Heart left ventricle (tissue), 16 donors: Measurements from ENCODE around the gene GEMIN8. TPM values are rescaled to one million over a fixed set of nuclear protein-coding genes. Genes with fewer than 3 reads are reported as not detected.

Experiments
- ATAC-seq, 4 donors: fragments of 200-7000 bp; cut with Tn5 transposase; one replicate each; pipeline ENCODE4 v1.9.1; 2020 to 2022; ENCODE audit warnings: moderate library complexity in 4 of 4, mild to moderate bottlenecking in 3 of 4, moderate number of reproducible peaks in 1 of 4
- DNase-seq, 5 donors: peaks; one replicate each; pipeline ENCODE4 v3.0.0-alpha.2; 2020
- H3K27ac ChIP-seq, 12 donors: fragments of 200-600 bp; sonication (generic) in 4 of 12; one replicate each; pipeline versions ENCODE4 v1.5.0 to v1.8.0; 2016 to 2022; ENCODE audit warnings: mild to moderate bottlenecking in 2 of 12
- H3K27me3 ChIP-seq, 9 donors: fragments of 200-600 bp; sonication (generic) in 2 of 9; one replicate each; pipeline versions ENCODE4 v1.5.1 to v1.8.0; 2016 to 2022; ENCODE audit warnings: mild to moderate bottlenecking in 3 of 9
- H3K36me3 ChIP-seq, 9 donors: fragments of 200-600 bp; sonication (generic) in 2 of 9; one replicate each; pipeline versions ENCODE4 v1.5.0 to v1.8.0; 2018 to 2022; ENCODE audit warnings: mild to moderate bottlenecking in 2 of 9
- H3K4me1 ChIP-seq, 12 donors: fragments of 200-600 bp; sonication (generic) in 4 of 12; one replicate each; pipeline versions ENCODE4 v1.5.0 to v1.8.0; 2016 to 2022; ENCODE audit warnings: mild to moderate bottlenecking in 3 of 12
- H3K4me3 ChIP-seq, 12 donors: fragments of 200-600 bp; sonication (generic) in 4 of 12; one replicate each; pipeline versions ENCODE4 v1.5.0 to v1.8.0; 2017 to 2022; ENCODE audit warnings: mild to moderate bottlenecking in 9 of 12, moderate library complexity in 4 of 12
- H3K9me3 ChIP-seq, 12 donors: fragments of 200-600 bp; sonication (generic) in 4 of 12; one replicate each; pipeline versions ENCODE4 v1.5.0 to v1.8.0; 2016 to 2022; ENCODE audit warnings: mild to moderate bottlenecking in 1 of 12
- POLR2A ChIP-seq, 2 donors: fragments of 450-650 bp; IDR thresholded peaks; one replicate each; pipeline ENCODE4 v1.6.1; 2017; ENCODE audit warnings: antibody characterized with exemption in 2 of 2, mild to moderate bottlenecking in 2 of 2, moderate library complexity in 2 of 2
- WGBS, 4 donors: extraction: QIAGEN DNeasy Blood & Tissue Kit in 2 of 4; methylation state at CpG; one replicate each; pipeline versions ENCODE4 v1.1.5 to v1.1.7; 2013 to 2018; 5-methylcytosine and 5-hydroxymethylcytosine counted together
- intact Hi-C, 10 donors: fragments of 100-400 bp; cut with DNase I; formaldehyde crosslinking; loops; one replicate each; pipeline versions ENCODE4 v1.11.1 to v1.14.2; 2022
- polyA plus RNA-seq, 2 donors: library from polyadenylated mRNA; stranded (reverse); fragments of 200-250 nt; gene quantifications; one replicate each; pipeline ENCODE4 v1.2.3, GENCODE V29; 2013
- total RNA-seq, 9 donors: library from RNA; depleted of rRNA in 2 of 9; stranded (reverse); fragments of >200 nt in 2 of 9; fragmentation: NEBNext Ultra II Directional in 3 of 9; extraction: Animal tissue kit (Norgen Biotek cat#: 25700) in 3 of 9; gene quantifications; one replicate each; pipeline versions ENCODE4 v1.1.0 to v1.2.4, GENCODE V29; 2016 to 2023
- TF ChIP-seq, protein P1 (sequence below), 12 donors: fragments of 200-600 bp; sonication (generic) in 4 of 12; IDR thresholded peaks; one replicate each; pipeline versions ENCODE4 v1.5.0 to v1.8.0; 2018 to 2022; ENCODE audit warnings: antibody characterized with exemption in 12 of 12, mild to moderate bottlenecking in 5 of 12
- donor health status: ischemic (EF 13 %, LVEDD 7.1; RV severe dilation, severe dysfunction).
- donor health status: healthy with polysubstance abuse.
- donor health status: DM: no; HTN: yes; CAD: no.
- donor health status: DM: no; HTN: no; CAD: no.
- donor health status: ischemic (EF 25% LVEDD 6.9; RV normal size, moderate dysfunction).
- donor health status: ischemic (EF 25% LVEDD 5.7; RV mildly dilated, moderate dysfunction).
- donor health status: healthy.
- donor health status: DM: yes; HTN: yes; CAD: no.
- donor health status: ischemic (EF 35%, LVEDD 5.7; RV mildly dilated, moderate dysfunction).
- donor health status: nonischemic (EF 11% LVEDD 7.7; RV severe dilation, severe dysfunction).
- donor health status: DM: yes; HTN: yes; CAD: no.
- donor health status: PGD.
- donor health status: ischemic (EF 29% LVEDD 5.4; RV normal size, mild dysfunction).
- donor health status: nonischemic (EF 23%, LVEDD 6.1; RV moderate dilation, normal function).

Gene GEMIN8
- total and polyA plus RNA-seq, 11 donors = 10.3 to 16.3 (median 13.5) TPM

DNA sequence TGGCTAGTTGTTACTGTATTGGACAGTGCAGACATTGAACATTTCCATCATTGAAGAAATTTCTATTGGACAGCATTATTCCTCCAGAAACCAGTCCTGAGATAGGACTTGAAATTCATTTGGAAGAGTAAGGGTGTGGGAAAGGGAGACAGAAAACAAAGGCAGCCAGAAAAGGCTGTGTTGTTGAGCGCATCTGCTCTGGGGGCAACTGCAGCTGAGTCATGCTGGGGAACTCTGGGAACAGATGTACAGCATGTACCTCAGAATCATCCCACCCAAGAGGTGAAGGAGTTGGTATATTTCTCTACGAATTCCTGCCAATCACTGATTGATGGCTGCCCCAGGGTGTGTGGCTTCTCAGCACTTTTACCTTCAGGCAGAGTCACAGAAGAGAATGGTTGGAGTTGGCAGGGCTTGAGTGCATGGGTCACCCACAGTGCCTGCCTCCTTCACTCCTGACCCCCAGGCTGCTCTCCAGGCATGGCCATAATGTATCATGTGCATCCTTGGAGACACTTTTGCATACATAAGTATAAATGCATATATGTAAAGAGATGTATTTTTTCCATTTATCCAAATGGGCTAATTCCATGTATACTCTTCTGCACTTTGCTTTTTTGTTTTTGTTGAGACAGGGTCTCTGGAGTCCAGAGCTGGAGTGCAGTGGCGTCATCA is 39.4 kb downstream of the GEMIN8 start:
- Histone ChIP-seq H3K4me1 (no peaks in the 10 kb centered on the region), H3K4me3 (no peak overlapping the region), H3K36me3 (no peaks in the 10 kb centered on the region), H3K9me3 (no peaks in the 10 kb centered on the region), H3K27me3 (peaks cover 0 to 20% (median 0%) of the 10 kb centered on the region in 9 donors), H3K27ac (no peak overlapping the region)
- DNase-seq (no peak), ATAC-seq (no peak)
- WGBS, 4 donors = 60 to 81% (median 71%) methylated on average over 3 of the region's 3 CpGs
- intact Hi-C loops = no loop called here
- TF ChIP-seq, protein P1, sequence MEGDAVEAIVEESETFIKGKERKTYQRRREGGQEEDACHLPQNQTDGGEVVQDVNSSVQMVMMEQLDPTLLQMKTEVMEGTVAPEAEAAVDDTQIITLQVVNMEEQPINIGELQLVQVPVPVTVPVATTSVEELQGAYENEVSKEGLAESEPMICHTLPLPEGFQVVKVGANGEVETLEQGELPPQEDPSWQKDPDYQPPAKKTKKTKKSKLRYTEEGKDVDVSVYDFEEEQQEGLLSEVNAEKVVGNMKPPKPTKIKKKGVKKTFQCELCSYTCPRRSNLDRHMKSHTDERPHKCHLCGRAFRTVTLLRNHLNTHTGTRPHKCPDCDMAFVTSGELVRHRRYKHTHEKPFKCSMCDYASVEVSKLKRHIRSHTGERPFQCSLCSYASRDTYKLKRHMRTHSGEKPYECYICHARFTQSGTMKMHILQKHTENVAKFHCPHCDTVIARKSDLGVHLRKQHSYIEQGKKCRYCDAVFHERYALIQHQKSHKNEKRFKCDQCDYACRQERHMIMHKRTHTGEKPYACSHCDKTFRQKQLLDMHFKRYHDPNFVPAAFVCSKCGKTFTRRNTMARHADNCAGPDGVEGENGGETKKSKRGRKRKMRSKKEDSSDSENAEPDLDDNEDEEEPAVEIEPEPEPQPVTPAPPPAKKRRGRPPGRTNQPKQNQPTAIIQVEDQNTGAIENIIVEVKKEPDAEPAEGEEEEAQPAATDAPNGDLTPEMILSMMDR (IDR thresholded peaks at IDR 0.05) = no peak
- TF ChIP-seq POLR2A (IDR thresholded peaks at IDR 0.05) = no peak

GRCh38 chrX:13985697-13986435 is 43.8 kb downstream of the GEMIN8 start:
- TF ChIP-seq, protein P1 (IDR thresholded peaks at IDR 0.05) = no peak
- H3K36me3 ChIP-seq = no peaks in the 10 kb centered on the region
- H3K4me1 ChIP-seq = no peaks in the 10 kb centered on the region
- peaks cover 0 to 18% (median 0%) of the 10 kb centered on the region in 12 donors for H3K9me3 ChIP-seq
- ATAC-seq (no peak), DNase-seq (no peak)
- WGBS, 4 donors = 75 to 94% (median 85%) methylated on average over 1 of the region's 1 CpG
- peaks cover 0 to 21% (median 0%) of the 10 kb centered on the region in 9 donors for H3K27me3 ChIP-seq
- H3K4me3 ChIP-seq = no peak overlapping the region
- H3K27ac ChIP-seq = no peak overlapping the region
- intact Hi-C loops = no loop called here

DNA sequence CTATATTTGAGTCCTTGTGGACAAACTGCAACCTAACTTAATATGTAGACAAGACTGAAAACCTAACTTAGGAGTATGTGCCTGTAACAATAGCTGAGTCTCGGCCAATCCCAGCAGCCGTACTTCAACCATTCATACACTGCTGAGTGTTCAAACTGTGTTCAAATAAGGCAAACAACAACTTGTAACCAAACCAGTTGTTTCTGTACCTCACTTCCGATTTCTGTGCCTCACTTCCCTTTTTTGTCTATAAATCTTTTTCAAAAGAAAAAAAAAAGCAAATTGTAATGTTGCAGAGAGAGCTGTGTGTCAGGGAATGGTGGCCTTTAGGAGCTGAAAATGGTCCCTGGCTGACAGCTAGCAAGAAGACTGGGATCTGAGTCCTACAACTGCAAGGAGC is 46.0 kb downstream of the GEMIN8 start:
- Histone ChIP-seq H3K36me3 (no peaks in the 10 kb centered on the region), H3K4me3 (no peak overlapping the region), H3K9me3 (peaks cover 0 to 21% (median 0%) of the 10 kb centered on the region in 12 donors), H3K27me3 (peaks cover 0 to 12% (median 0%) of the 10 kb centered on the region in 9 donors), H3K4me1 (no peaks in the 10 kb centered on the region), H3K27ac (no peak overlapping the region)
- no peak for DNase-seq
- ATAC-seq = no peak
- 74 to 88% (median 84%) methylated on average over 3 of the region's 3 CpGs for WGBS, 4 donors
- intact Hi-C loops = no loop called here
- TF ChIP-seq, protein P1 (IDR thresholded peaks at IDR 0.05) = no peak
- no peak for TF ChIP-seq POLR2A (IDR thresholded peaks at IDR 0.05)

DNA sequence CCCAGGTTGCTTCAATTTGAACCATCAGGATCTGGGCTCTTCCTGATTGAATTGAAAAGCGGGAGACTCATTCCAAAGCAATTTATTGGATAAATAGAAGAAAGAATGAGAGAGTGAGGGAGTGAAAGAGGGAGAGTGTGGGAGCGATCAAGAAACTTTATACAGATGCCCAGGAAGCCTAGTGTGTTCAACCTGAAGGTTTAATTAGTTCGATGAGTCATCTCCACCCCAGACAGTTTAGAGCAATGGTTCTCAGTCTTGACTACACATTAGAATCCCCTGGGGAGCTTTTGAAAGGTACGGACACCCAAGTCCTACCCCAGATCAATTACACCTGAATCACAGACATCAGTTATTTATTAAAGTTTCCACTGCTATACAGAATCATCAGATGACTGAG is 61.5 kb downstream of the GEMIN8 start:
- intact Hi-C loops = no loop called here

More for the DNA sequence above, 61.5 kb downstream of the GEMIN8 start:
- Histone ChIP-seq H3K36me3 (no peaks in the 10 kb centered on the region), H3K9me3 (no peaks in the 10 kb centered on the region), H3K27me3 (peaks cover 0 to 10% (median 0%) of the 10 kb centered on the region in 9 donors), H3K27ac (no peak overlapping the region), H3K4me1 (no peaks in the 10 kb centered on the region), H3K4me3 (no peak overlapping the region)
- ATAC-seq = no peak
- DNase-seq = no peak
- TF ChIP-seq POLR2A (IDR thresholded peaks at IDR 0.05) = no peak
- TF ChIP-seq, protein P1 (IDR thresholded peaks at IDR 0.05) = no peak
- 77 to 94% (median 85%) methylated on average over 4 of the region's 4 CpGs for WGBS, 4 donors
